GM21447 (cell line): Measurements from ENCODE around the gene ZNF554.
A peak's percentile ranks its signal among the peaks of the same experiment; 100 is the strongest.

ENCODE experiments used
- ATAC-seq: cut with Tn5 transposase; IDR thresholded peaks from one replicate; pipeline ENCODE4 v1.9.1; 2021; ENCODE audit not compliant: unreplicated experiment

Gene ZNF554

DNA sequence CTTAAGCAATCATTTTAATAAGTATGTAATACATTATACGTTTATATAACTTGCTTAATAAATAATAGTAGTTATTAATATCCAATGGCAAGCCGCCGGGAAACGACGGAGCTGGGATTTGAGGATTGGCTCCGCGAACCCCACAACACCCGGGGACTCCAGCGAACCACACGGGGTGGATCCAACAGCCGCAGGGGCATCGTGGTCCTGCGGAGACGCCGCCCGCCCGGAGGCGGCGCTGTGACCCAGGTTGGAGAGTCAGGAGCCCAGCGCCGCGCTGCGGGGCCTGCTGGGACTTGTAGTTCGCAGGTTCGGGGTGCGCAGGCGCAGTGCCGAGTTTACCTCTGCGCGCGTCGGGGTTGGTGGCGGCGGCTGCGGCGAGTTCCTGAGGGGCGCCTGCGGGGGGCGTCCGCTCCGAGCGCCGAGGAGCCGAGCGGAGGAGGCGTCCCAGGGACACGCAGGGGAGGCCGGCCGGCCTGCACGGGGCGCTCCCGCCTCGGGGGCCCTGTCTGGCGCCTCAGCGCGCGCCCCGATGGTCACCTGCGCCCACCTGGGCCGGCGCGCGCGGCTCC lies at the start of gene ZNF554:
Gene ZNF554 (plus strand): TSS at position 329 of the 572 bp plus-strand sequence. CDS start 204 bp downstream, at position 533.
- ATAC-seq = peak; percentile 73

DNA sequence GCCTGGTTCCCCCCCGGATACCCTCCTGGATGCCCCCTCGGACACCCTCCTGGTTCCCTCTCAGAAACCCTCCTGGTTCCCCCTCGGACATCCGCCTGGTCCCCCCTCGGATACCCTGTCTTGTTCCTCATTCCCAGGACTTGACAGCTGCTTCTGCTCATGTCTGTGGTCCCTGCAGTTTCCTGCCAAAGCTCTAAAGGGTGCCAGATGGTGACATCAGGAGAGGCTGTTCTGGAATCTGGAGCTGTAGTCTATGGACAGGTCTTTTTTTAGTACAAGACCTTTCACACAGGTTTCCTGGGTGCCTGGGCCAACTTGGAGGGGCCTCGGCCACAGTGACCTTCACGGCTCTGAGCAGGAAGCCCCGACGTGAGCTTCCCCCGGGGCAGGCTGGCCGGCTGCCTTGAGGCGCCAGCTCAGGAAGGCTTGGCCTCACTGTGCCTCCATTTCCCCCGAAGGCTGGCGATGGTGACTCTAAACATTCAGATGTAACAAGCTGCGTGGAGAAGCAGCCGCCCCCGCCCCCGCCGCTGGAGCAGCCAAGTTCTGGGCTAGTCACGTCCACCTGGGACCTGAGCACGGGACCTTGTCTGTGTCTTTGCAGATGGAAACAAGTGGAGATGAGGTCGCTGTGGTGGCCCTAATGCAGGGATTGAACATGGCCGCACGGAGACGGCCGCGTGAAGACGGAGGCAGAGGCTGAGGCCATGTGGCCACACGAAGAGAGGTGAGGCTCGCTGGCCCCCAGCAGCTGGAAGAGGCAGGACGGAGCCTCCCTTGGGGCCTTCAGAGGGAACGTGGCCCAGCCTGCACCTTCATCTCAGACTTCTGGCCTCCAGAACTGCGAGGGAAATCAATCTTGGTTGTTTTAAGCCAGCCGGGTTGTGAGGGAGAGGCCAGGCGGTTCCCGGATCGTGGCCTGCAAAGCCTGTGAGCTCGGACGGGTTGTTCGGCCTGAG lies 49.3 kb upstream of the ZNF554 start:
- no peak for ATAC-seq

DNA sequence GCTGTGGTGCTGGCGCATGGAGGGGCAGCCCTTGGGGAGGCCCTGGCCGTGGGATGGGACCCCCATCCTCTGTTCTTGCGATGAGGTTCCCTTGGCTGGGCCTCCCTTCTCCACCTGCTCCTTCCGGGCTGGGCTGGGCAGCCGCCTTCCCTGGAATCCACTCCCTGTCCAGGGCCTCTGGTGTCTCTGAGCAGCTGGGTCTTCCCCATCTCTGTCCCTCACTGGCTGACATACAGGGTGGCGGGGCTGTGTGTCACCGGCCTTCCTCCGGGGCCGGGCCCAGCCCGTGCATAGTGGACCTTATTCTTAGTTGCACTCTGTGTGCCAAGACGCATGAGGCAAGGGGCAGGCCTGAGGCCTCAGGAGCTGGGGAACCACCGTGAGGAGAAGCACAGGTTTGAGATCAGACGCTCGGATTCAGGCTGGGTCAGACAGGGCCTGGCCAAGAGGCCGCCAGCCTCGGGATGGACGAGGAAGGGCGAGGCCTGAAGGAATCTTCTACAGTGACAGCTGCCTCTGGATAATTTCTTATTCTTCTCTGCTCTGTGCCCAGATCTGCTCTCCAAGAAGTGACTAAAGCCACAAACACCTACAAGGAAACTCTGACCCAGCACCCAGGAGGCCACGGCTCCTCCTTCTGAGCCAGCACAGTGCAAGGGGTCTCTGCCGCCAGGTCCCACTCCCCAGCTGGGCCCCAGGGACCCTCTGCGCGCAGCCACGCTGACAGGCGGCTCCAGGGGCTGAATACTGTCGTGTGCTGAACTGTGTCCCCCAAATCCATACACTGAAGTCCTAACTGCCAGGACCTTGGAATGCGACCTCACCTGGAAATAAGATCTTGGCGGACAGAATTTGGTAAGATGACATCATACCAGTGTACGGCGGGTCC lies 47.6 kb upstream of the ZNF554 start:
- ATAC-seq = no peak

DNA sequence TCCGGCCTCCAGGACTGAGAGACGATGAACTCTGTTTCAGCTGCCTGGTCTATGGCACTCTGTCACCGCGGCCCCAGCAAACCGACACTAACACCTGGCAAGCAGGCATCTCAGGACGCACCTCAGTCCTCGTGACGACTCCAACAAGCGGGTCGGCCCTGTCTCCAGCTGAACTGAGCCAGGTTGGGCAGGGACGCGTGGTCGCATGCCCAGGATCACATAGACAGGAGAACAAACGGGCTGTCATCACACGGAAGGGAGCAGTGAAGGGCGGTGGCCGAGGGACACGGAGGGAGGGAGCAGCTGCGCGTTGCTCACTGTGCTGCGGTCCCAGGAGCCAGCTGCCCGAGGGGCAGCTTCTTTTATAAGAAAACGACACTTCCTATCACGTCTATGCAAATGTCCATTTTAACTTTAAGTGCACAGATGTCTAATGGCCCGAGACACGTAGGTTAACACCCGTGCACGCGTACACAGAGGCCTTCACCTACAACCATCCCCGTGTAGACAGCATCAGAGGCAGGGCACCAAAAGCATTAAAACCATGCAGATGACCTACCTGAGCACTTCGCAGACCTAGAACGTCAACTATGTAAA lies 45.5 kb upstream of the ZNF554 start:
- no peak for ATAC-seq

DNA sequence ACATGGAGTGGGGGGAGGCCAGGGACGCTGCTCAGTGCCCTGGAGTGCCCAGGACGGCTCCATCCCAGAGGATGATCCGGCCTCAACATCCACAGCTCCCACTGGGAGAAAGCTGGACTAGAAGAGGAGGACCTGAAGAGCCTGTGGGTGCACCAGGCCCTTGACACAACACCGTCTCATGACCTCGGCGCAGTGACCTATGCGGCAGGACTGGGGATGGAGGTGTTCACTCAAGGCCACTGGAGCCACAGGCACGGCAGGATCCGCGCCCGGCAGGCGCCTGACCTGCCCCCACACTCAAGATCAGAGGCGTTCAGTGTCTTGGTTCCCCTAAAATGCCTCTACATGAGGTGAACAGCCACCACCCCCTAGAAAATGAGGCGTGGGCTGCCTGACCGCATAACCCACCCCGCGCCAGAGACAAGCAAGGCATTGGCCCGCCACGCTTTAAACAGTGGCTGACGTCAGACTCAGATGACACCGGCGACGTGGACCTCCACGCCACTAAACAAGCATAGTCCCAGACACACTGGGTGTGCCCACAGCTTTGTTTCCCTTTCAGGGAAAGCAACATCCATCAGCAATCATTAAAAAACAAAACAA lies 44.6 kb upstream of the ZNF554 start:
- no peak for ATAC-seq

DNA sequence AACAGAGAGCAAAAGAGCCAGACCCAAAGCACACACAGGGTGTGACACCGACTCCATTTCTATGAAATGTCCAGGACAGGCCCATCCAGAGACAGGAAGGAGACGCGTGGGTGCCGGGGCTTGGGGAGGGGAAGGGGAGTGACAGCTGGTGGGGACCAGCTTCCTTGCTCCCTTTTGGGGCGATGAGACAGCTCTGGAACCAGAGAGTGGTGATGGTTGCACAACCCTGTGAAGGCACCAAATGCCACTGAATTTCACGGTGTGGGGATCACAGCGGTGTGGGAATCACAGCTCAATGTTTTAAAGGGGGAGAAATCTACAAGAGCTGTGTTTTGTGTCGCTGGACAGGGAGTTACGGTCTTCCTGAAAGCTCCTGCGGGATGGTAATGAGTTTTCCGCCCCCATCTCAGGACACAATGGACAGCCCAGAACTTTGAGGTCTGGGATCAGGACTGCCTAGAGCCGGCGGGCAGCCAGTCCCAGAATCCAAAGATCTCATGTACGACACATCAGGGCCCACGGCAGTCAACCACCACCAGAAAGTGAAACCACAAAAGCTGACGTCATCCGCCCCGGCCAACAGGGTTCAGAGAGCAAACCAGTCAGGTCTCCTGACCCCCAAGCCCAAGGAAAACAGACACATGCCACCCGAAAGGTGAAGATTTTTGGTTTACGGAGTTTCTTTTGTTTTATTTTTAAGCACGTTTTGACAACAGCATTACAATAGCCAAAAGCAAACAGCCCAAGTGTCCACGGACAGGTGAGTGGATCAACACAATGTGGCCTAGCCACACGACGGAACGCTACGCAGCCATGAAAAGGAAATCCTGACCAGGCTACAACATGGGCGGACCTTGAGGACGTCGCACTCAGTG lies 43.9 kb upstream of the ZNF554 start:
- no peak for ATAC-seq

DNA sequence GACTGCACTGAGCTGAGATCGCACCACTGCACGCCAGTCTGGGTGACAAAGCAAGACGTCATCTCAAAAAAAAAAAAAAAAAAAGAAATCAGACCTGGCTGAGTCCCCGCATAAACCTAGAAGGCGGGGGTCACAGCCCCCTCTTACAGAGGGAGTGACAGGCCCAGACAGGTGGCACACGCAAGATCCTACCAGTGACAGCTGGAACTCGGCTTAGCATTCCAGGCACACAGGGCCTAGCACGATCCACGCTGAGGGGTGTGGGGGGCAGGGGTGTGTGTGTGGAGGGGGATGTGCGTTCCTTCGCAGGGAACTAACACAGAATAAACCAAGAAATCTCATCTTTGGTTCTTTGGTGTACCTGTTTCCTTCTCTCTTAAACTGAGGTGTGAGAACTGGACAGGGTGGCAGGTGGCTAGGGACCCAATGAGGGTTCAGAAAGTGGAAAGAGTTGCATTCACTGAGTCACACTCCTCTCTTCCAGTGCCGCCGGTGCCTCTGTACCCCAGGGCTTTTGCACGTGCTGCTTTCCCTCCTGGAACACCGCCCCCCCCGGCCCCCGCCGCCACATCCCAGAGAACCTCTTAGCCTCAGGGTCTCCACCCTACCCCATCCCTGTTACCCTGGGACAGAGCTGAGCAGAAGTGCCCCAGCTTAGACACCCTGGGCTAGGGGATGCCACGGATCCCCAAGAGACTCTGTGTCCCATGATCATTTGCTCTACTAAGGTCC lies 41.5 kb upstream of the ZNF554 start:
- ATAC-seq = no peak

DNA sequence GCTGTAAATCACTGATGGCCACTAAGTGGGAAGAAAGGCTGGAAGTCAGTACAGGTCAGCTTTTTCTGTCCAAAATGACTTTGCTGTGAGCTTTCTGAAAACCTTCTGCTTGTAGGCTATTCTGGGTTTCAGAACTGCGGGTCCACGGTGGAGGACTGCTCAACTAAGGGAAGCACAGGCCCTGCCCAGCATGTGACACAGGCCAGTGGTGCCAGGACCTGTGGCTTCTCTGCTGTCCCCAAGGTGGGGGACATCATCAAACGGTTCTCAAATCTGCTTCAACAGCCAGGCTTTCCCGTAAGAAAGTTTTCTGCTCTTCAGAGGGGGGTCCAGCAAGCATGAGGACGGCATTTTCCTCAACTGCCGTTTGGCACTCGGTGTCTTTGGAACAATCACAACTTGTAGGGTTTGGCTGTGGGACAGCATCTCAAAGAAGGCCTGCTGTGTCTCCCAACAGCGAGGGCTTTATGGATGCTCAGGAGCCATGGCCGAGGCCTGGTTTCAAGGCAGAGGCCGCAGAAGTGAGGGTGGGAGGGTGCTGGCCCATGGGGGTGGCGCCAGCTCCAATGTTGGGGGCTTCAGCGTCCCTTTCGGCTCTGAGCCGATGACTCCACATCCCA lies 40.4 kb upstream of the ZNF554 start:
- ATAC-seq = no peak

DNA sequence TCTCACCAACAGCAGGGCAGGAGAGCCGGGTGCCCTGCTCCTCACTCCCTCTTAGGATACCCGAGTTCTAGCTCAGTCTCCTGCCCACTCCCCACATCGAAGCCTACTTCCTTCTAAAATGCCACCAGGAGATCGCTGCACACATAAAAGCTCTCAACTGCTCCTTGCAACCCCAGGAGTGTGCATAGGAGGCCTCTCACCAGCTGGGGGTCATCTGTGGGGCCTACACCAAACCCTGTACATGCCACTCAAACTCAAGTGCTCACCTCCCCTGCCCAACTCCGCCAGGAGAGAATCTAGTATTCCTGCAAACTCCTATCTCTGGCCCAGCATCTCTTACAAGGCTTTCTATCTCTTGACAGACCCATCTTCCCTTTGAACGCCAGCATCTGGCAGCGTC lies 39.4 kb upstream of the ZNF554 start:
- no peak for ATAC-seq

DNA sequence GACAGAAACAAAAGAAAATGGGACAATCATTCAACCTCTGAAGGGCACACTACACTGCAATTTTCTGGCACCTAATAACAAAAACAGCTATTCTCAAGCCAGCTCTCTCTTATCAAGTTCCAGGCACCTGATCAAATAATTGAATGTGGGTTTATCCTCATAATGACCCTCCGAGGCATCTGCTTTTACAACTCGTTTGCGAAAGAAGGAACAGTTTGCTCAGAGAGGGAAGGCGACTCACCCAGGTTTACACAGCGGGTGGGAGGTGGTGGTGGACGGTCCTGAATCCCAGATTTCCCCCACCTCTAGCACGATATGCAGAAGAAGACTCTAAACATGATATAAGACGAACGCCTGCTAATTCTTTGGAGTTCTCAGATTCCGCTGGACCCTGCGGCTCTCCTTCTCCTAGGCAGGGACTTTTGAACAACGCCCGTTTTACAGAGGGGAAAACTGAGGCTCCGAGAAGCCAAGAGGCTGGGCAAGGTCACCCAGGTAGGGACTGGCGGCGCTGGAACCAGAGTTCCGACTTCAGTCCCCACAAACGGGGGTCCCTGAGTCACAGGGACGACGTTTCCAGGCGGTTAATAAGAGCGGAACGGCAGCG lies 37.2 kb upstream of the ZNF554 start:
- no peak for ATAC-seq

DNA sequence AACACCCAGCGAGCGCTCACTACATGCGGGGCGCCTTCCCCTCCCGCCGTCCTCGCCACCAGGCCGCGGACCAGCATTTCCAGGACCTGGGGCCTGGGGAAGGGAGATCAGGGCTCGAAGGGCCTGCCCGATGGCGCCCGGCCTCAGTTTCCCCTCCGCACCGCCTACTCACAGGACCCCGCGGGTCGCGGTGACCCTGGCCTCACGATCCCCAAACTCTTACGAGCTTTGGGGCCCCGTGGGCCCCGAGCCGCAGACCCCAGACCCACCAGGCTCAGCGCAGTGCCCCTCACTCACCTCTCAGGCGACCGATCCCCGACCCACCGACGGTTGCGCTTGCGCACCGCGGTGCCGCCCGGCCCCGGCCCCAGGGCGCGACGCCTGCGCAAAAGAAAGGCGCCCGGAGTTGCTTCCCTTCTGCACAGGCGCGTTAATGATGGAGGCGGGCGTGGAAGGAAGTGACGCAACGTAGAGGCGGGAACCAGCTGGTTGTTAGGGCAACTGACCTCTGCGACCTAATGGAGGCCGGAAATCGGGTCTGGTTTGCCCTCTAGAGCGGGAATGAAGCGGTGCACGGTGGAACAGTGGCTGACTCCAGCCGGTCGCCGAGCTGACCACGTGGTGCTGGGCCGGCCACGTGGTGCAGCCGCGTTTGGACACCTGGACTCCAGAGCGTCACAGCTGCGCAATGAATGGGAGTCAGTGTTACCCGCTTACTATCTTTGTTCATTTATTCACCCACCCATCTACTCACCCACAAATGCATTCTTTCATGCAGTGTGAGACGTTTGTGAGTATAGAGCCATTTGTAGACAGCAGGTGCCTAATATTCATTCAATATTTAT lies 36.5 kb upstream of the ZNF554 start, which contains the start of gene SGTA:
Gene SGTA (minus strand): TSS at position 338 of the 845 bp plus-strand sequence. CDS start 14,205 bp downstream, outside the sequence.
- ATAC-seq = peak; percentile 74

DNA sequence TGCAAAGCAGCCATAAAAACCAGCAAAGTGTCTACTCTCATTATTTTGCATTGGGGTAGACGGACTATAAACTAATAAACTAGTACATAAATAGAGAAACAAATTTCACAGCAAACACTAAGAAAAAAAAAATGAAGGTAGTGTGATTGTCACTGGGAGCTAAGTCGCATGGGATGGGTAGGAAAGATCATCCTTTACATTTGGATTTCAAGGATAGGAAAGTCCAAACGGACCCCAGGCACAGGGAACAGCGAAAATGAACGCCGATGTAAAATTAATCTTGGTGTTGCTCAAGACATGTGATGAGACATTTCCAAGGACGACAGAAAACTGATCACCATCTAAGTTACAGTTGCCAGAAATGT lies 35.9 kb upstream of the ZNF554 start:
- no peak for ATAC-seq

DNA sequence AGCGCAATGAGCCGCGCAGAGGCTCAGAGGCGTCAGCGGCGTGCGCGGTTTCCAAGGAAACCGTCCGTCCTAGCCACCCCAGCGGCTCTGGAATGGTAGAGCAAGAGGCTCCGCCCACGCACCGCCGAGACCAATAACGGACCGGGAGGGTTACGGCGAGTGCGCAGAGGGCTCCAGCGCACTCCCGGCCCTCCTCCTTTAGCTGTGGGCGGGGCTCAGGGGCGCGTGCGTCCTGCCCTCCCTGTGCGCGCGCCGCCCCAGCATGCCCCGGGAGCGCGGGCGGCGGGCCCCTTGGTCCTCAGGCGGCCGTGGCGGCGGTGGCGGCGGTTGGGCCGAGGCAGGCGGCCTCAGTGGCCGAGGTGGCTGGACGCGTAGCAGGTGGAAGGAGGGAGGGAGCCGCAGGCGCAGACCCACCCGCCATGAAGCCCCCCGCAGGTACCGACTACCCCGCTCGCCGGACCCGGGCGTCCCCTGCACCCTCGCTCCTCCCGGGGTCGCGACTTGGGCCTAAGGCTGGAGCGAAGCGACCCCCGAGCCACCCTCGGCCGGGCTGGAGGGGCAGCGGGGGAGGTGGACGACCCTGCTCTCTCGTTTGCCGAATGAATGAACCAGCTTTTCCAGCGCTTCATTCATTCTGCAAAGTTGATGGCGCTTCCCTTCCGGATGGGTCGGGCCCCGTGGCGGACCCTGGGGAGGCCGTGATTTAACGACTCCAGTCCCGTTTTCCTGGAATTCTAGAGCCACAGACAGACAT lies 34.2 kb upstream of the ZNF554 start, which contains the start of gene THOP1:
Gene THOP1 (plus strand): TSS at position 260 of the 754 bp plus-strand sequence. CDS start 160 bp downstream, at position 420.
- ATAC-seq = peak; percentile 59

DNA sequence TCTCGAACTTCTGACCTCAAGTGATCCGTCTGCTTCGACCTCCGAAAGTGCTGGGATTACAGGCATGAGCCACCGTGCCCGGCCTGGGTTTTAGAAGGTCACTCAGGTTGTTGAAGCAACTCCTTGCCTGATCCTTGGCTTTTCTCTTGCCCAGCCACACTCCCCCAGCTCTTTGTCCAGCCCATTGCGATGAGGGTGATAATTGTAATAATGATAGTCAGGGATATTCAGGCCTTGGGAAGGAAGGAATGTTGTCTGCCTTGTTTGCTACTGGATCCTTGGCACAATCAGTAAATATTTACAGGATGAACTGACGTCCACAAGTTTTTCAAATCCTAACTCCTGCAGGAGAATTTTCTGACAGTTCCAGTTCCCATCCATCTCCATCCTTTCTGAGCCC lies 32.6 kb upstream of the ZNF554 start:
- ATAC-seq = no peak

DNA sequence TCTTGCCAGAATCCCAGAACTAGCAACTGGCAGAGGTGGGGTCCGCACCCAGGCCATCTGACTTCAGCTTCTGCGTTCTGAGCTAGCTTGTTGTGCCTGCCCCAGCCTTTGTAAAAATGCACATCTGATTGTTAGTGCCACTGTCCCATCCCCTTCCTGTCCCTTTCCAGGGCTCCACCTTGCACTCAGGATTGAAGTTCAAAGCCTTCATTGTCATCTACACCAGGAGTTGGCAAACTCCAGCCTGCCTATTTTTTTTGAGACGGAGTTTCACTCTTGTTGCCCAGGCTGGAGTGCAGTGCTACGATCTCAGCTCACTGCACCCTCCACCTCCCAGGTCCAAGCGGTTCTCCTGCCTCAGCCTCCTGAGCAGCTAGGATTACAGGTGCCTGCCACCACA lies 31.4 kb upstream of the ZNF554 start:
- no peak for ATAC-seq

DNA sequence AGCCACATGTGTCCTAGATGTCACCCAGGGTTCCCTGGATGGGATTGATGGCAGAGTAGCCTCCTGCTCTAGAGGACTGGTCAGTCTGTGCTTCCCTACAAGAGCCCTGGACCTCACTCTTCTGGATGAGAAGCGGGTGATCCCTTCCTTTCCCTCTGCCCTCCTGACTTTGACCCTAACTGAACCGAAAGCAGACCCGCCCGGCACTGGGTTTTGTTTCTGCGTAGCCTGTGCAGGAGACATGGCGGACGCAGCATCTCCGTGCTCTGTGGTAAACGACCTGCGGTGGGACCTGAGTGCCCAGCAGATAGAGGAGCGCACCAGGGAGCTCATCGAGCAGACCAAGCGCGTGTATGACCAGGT lies 29.5 kb upstream of the ZNF554 start:
- ATAC-seq = no peak
